NCI-H2107 treated with DMSO at 0.1 percent for 48 hours (cell line): Measurements from ENCODE around the gene GADL1.

Source experiments
- DNase-seq: peaks from one replicate; lab custom pipeline; 2025; ENCODE audit not compliant: unreplicated experiment; lab: John Stamatoyannopoulos, UW

Gene GADL1

GRCh38 chr3:30729936-30730335 lies 164.5 kb downstream of the GADL1 start:
- no peak for DNase-seq

GRCh38 chr3:30729512-30729911 lies 164.9 kb downstream of the GADL1 start:
- no peak for DNase-seq

- no peak for DNase-seq
Measured at GRCh38 chr3:30728143-30728542, 166.3 kb downstream of the GADL1 start.

GRCh38 chr3:30724863-30725262 lies 169.6 kb downstream of the GADL1 start:
- no peak for DNase-seq

GRCh38 chr3:30723211-30723610 lies 171.2 kb downstream of the GADL1 start:
- DNase-seq, result no peak

GRCh38 chr3:30721314-30721634 lies 173.2 kb downstream of the GADL1 start:
- no peak for DNase-seq

- DNase-seq, result no peak
Measured at GRCh38 chr3:30720586-30721313, 173.7 kb downstream of the GADL1 start.

- no peak for DNase-seq
Measured at GRCh38 chr3:30719536-30719935, 174.9 kb downstream of the GADL1 start.

GRCh38 chr3:30713885-30714503 lies 180.5 kb downstream of the GADL1 start:
- no peak for DNase-seq

- no peak for DNase-seq
Measured at GRCh38 chr3:30712991-30713390, 181.5 kb downstream of the GADL1 start.

GRCh38 chr3:30711867-30712266 lies 182.6 kb downstream of the GADL1 start:
- DNase-seq, result no peak

- no peak for DNase-seq
Measured at GRCh38 chr3:30711151-30711550, 183.3 kb downstream of the GADL1 start.

GRCh38 chr3:30710017-30710416 lies 184.4 kb downstream of the GADL1 start:
- no peak for DNase-seq

- DNase-seq, result no peak
Measured at GRCh38 chr3:30708472-30708871, 186.0 kb downstream of the GADL1 start.

- DNase-seq, result no peak
Measured at GRCh38 chr3:30707825-30708224, 186.6 kb downstream of the GADL1 start.

GRCh38 chr3:30704931-30705890 lies 189.2 kb downstream of the GADL1 start:
- no peak for DNase-seq

- DNase-seq, result no peak
Measured at GRCh38 chr3:30702828-30703397, 191.5 kb downstream of the GADL1 start.

GRCh38 chr3:30702038-30702827 lies 192.2 kb downstream of the GADL1 start:
- no peak for DNase-seq

- DNase-seq, result no peak
Measured at GRCh38 chr3:30700702-30701321, 193.6 kb downstream of the GADL1 start.

- DNase-seq, result no peak
Measured at GRCh38 chr3:30699927-30700326, 194.5 kb downstream of the GADL1 start.
